WTC11 (cell line): Measurements from ENCODE around the gene XPO6. TPM values are rescaled to one million over a fixed set of nuclear protein-coding genes. Genes with fewer than 3 reads are reported as not detected.

ENCODE experiments used
- ATAC-seq: fragments of 200-7000 bp; cut with Tn5 transposase; 2 replicates; pipeline ENCODE4 v1.10.0; 2021; ENCODE audit warnings: mild to moderate bottlenecking, moderate library complexity
- CTCF ChIA-PET: fragments of 300-600 bp; sonication (Branson Sonifier 250); formaldehyde crosslinking; loops from one replicate; lab custom pipeline; 2021; ENCODE audit warnings: antibody characterized with exemption; lab: Charles Lee
- POLR2A ChIA-PET: fragments of 350-600 bp; sonication (Branson Sonifier 250); formaldehyde crosslinking; loops from one replicate; lab custom pipeline; 2021; ENCODE audit warnings: antibody characterized with exemption; lab: Charles Lee
- DNase-seq: peaks from one replicate; pipeline ENCODE4 v3.0.0; 2021; ENCODE audit warnings: low spot score
- H3K27ac Mint-ChIP-seq: 2 replicates; pipeline ENCODE4 v1.8.0; 2021; ENCODE audit warnings: mixed read lengths
- H3K27me3 Mint-ChIP-seq: 2 replicates; pipeline ENCODE4 v1.8.0; 2021; ENCODE audit warnings: low read depth, mild to moderate bottlenecking, moderate library complexity, mixed read lengths
- H3K36me3 Mint-ChIP-seq: 2 replicates; pipeline ENCODE4 v1.8.0; 2021; ENCODE audit warnings: mixed read lengths
- H3K4me1 Mint-ChIP-seq: 2 replicates; pipeline ENCODE4 v1.8.0; 2022; ENCODE audit warnings: mixed read lengths
- H3K4me3 Mint-ChIP-seq: 2 replicates; pipeline ENCODE4 v1.8.0; 2021; ENCODE audit warnings: mild to moderate bottlenecking, moderate library complexity, mixed read lengths
- H3K9me3 Mint-ChIP-seq: 2 replicates; pipeline ENCODE4 v1.8.0; 2021; ENCODE audit warnings: mixed read lengths
- ATF1 ChIP-seq: sonication (generic); formaldehyde crosslinking; IDR thresholded peaks from 2 replicates; pipeline ENCODE4 v1.8.1; 2023; ENCODE audit warnings: mild to moderate bottlenecking, moderate library complexity, missing genetic modification reagents
- EMX1 ChIP-seq: fragments of 250-450 bp; sonication (Bioruptor Pico); IDR thresholded peaks from 2 replicates; pipeline ENCODE4 v1.8.0; 2021; ENCODE audit warnings: mild to moderate bottlenecking
- FOXJ3 ChIP-seq: sonication (generic); formaldehyde crosslinking; IDR thresholded peaks from 2 replicates; pipeline ENCODE4 v1.9.0; 2021; ENCODE audit warnings: missing genetic modification reagents, mild to moderate bottlenecking, borderline replicate concordance
- GTF2I ChIP-seq: fragments of 250-450 bp; sonication (Bioruptor Pico); conservative IDR thresholded peaks from 2 replicates; pipeline ENCODE4 v1.4.0; 2021; ENCODE audit warnings: mild to moderate bottlenecking
- IRF1 ChIP-seq: sonication (generic); formaldehyde crosslinking; IDR thresholded peaks from 2 replicates; pipeline ENCODE4 v1.8.0; 2023; ENCODE audit warnings: missing genetic modification reagents
- JUN ChIP-seq: sonication (generic); formaldehyde crosslinking; IDR thresholded peaks from 2 replicates; pipeline ENCODE4 v1.8.0; 2023; ENCODE audit warnings: mild to moderate bottlenecking, missing genetic modification reagents
- MXD4 ChIP-seq: fragments of 250-450 bp; sonication (Bioruptor Pico); IDR thresholded peaks from 2 replicates; pipeline ENCODE4 v1.8.0; 2021; ENCODE audit warnings: mild to moderate bottlenecking, moderate library complexity, borderline replicate concordance
- MYBL2 ChIP-seq: sonication (generic); formaldehyde crosslinking; IDR thresholded peaks from 2 replicates; pipeline ENCODE4 v1.8.1; 2023; ENCODE audit warnings: mild to moderate bottlenecking, moderate library complexity, missing genetic modification reagents
- NFATC4 ChIP-seq: fragments of 250-450 bp; sonication (Bioruptor Pico); IDR thresholded peaks from 2 replicates; pipeline ENCODE4 v1.9.0; 2021; ENCODE audit warnings: mild to moderate bottlenecking
- NR2C2 ChIP-seq: sonication (generic); formaldehyde crosslinking; IDR thresholded peaks from 2 replicates; pipeline ENCODE4 v1.8.0; 2022; ENCODE audit warnings: mild to moderate bottlenecking, missing genetic modification reagents
- NR3C1 ChIP-seq: sonication (generic); formaldehyde crosslinking; conservative IDR thresholded peaks from 2 replicates; pipeline ENCODE4 v1.8.1; 2023; ENCODE audit warnings: low read depth, mild to moderate bottlenecking, missing genetic modification reagents
- OVOL2 ChIP-seq: fragments of 250-450 bp; sonication (Bioruptor Pico); IDR thresholded peaks from 2 replicates; pipeline ENCODE4 v1.9.0; 2021; ENCODE audit warnings: mild to moderate bottlenecking, borderline replicate concordance
- SMAD3 ChIP-seq: sonication (generic); formaldehyde crosslinking; IDR thresholded peaks from 2 replicates; pipeline ENCODE4 v1.8.0; 2022; ENCODE audit warnings: missing genetic modification reagents, mild to moderate bottlenecking, borderline replicate concordance
- SOX15 ChIP-seq: fragments of 250-450 bp; sonication (Bioruptor Pico); IDR thresholded peaks from 2 replicates; pipeline ENCODE4 v1.9.0; 2021; ENCODE audit warnings: mild to moderate bottlenecking
- SP1 ChIP-seq: sonication (generic); formaldehyde crosslinking; conservative IDR thresholded peaks from 2 replicates; pipeline ENCODE4 v1.8.1; 2022; ENCODE audit warnings: missing genetic modification reagents
- TCF7 ChIP-seq: sonication (generic); formaldehyde crosslinking; IDR thresholded peaks from 2 replicates; pipeline ENCODE4 v1.8.0; 2022; ENCODE audit warnings: mild to moderate bottlenecking, low read depth, missing genetic modification reagents, moderate library complexity
- TEAD1 ChIP-seq: sonication (generic); formaldehyde crosslinking; IDR thresholded peaks from 2 replicates; pipeline ENCODE4 v1.8.0; 2022; ENCODE audit warnings: mild to moderate bottlenecking, missing genetic modification reagents
- ZBTB21 ChIP-seq: sonication (generic); formaldehyde crosslinking; IDR thresholded peaks from 2 replicates; pipeline ENCODE4 v1.8.1; 2023; ENCODE audit warnings: mild to moderate bottlenecking, missing genetic modification reagents, borderline replicate concordance
- ZNF219 ChIP-seq: sonication (generic); formaldehyde crosslinking; IDR thresholded peaks from 2 replicates; pipeline ENCODE4 v1.8.0; 2023; ENCODE audit warnings: missing genetic modification reagents, mild to moderate bottlenecking, borderline replicate concordance
- ZNF416 ChIP-seq: fragments of 250-450 bp; sonication (Bioruptor Pico); IDR thresholded peaks from 2 replicates; pipeline ENCODE4 v1.9.0; 2021; ENCODE audit warnings: mild to moderate bottlenecking, inconsistent platforms
- total RNA-seq: library from RNA; stranded (reverse); gene quantifications from 3 replicates; pipeline ENCODE4 v1.2.3, GENCODE V29; 2021
- TF ChIP-seq, protein P1 (sequence below): fragments of 200-600 bp; IDR thresholded peaks from 2 replicates; pipeline ENCODE4 v1.8.0; 2022; ENCODE audit warnings: antibody characterized with exemption
- TF ChIP-seq, protein P2 (sequence below): sonication (generic); formaldehyde crosslinking; IDR thresholded peaks from 2 replicates; pipeline ENCODE4 v1.8.0; 2023; ENCODE audit warnings: mild to moderate bottlenecking, missing genetic modification reagents
- TF ChIP-seq, protein P3 (sequence below): sonication (generic); formaldehyde crosslinking; IDR thresholded peaks from 2 replicates; pipeline ENCODE4 v1.8.1; 2023; ENCODE audit warnings: mild to moderate bottlenecking, missing genetic modification reagents
- TF ChIP-seq, protein P4 (sequence below): fragments of 250-450 bp; sonication (Bioruptor Pico); conservative IDR thresholded peaks from 2 replicates; pipeline ENCODE4 v1.9.0; 2021; ENCODE audit warnings: mild to moderate bottlenecking
- TF ChIP-seq, protein P5 (sequence below): sonication (generic); formaldehyde crosslinking; IDR thresholded peaks from 2 replicates; pipeline ENCODE4 v1.8.1; 2022; ENCODE audit warnings: low read depth, missing genetic modification reagents, borderline replicate concordance

XPO6 gene
- total RNA-seq, 1 experiment from 2014 or later: 160 TPM

DNA sequence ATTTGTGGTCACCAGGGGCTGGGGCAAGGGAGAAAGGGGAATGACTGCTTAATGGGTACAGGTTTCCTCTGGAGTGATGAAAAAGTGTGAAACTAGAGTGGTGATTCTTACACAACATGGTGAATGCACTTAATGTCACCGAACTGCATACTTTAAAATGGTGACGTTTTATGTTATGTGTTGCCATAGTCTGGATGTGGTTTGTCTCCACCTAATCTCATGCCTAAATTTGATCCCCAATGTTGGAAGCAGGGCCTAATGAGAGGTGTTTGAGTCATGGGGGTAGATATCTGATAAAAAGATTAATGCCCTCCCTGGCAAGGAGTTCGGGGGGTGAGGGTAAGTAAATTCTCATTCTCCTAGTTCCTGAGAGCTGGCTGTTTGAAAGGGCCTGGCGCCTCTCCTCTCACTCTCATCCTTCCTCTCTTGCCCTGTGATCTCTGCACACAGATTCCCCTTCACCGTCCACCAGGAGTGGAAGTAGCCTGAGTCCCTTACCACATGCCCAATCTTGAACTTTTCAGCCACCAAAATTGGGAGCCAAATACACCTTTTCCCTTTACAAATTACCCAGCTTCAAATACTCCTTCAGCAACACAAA, 15.3 kb downstream of the XPO6 start (continued):
- no peak for TF ChIP-seq TEAD1 (CRISPR knock-in tag)
- TF ChIP-seq NR2C2: no peak
- no peak for TF ChIP-seq EMX1
- TF ChIP-seq, protein P1, sequence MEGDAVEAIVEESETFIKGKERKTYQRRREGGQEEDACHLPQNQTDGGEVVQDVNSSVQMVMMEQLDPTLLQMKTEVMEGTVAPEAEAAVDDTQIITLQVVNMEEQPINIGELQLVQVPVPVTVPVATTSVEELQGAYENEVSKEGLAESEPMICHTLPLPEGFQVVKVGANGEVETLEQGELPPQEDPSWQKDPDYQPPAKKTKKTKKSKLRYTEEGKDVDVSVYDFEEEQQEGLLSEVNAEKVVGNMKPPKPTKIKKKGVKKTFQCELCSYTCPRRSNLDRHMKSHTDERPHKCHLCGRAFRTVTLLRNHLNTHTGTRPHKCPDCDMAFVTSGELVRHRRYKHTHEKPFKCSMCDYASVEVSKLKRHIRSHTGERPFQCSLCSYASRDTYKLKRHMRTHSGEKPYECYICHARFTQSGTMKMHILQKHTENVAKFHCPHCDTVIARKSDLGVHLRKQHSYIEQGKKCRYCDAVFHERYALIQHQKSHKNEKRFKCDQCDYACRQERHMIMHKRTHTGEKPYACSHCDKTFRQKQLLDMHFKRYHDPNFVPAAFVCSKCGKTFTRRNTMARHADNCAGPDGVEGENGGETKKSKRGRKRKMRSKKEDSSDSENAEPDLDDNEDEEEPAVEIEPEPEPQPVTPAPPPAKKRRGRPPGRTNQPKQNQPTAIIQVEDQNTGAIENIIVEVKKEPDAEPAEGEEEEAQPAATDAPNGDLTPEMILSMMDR: no peak
- TF ChIP-seq NFATC4: no peak
- TF ChIP-seq SMAD3 (CRISPR knock-in tag): no peak
- TF ChIP-seq IRF1 (CRISPR knock-in tag): no peak
- TF ChIP-seq ATF1 (CRISPR knock-in tag): no peak
- TF ChIP-seq, all 79 proteins: peak for 0

- ATAC-seq: no peak
- POLR2A ChIA-PET: no interaction called here
- no peak for TF ChIP-seq MXD4 (CRISPR knock-in tag)
- no peak for TF ChIP-seq ZNF416 (CRISPR knock-in tag)
- TF ChIP-seq, protein P2, sequence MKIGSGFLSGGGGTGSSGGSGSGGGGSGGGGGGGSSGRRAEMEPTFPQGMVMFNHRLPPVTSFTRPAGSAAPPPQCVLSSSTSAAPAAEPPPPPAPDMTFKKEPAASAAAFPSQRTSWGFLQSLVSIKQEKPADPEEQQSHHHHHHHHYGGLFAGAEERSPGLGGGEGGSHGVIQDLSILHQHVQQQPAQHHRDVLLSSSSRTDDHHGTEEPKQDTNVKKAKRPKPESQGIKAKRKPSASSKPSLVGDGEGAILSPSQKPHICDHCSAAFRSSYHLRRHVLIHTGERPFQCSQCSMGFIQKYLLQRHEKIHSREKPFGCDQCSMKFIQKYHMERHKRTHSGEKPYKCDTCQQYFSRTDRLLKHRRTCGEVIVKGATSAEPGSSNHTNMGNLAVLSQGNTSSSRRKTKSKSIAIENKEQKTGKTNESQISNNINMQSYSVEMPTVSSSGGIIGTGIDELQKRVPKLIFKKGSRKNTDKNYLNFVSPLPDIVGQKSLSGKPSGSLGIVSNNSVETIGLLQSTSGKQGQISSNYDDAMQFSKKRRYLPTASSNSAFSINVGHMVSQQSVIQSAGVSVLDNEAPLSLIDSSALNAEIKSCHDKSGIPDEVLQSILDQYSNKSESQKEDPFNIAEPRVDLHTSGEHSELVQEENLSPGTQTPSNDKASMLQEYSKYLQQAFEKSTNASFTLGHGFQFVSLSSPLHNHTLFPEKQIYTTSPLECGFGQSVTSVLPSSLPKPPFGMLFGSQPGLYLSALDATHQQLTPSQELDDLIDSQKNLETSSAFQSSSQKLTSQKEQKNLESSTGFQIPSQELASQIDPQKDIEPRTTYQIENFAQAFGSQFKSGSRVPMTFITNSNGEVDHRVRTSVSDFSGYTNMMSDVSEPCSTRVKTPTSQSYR (CRISPR knock-in tag): no peak
- no peak for TF ChIP-seq NR2C2
- TF ChIP-seq, protein P3, sequence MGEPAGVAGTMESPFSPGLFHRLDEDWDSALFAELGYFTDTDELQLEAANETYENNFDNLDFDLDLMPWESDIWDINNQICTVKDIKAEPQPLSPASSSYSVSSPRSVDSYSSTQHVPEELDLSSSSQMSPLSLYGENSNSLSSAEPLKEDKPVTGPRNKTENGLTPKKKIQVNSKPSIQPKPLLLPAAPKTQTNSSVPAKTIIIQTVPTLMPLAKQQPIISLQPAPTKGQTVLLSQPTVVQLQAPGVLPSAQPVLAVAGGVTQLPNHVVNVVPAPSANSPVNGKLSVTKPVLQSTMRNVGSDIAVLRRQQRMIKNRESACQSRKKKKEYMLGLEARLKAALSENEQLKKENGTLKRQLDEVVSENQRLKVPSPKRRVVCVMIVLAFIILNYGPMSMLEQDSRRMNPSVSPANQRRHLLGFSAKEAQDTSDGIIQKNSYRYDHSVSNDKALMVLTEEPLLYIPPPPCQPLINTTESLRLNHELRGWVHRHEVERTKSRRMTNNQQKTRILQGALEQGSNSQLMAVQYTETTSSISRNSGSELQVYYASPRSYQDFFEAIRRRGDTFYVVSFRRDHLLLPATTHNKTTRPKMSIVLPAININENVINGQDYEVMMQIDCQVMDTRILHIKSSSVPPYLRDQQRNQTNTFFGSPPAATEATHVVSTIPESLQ (CRISPR knock-in tag): no peak
- TF ChIP-seq GTF2I (CRISPR knock-in tag): no peak
- TF ChIP-seq ZBTB21 (CRISPR knock-in tag): no peak
- no peak for TF ChIP-seq MYBL2 (CRISPR knock-in tag)
- no peak for TF ChIP-seq OVOL2 (CRISPR knock-in tag)
- no peak for TF ChIP-seq JUN (CRISPR knock-in tag)
- no peak for TF ChIP-seq TCF7
- TF ChIP-seq, protein P4, sequence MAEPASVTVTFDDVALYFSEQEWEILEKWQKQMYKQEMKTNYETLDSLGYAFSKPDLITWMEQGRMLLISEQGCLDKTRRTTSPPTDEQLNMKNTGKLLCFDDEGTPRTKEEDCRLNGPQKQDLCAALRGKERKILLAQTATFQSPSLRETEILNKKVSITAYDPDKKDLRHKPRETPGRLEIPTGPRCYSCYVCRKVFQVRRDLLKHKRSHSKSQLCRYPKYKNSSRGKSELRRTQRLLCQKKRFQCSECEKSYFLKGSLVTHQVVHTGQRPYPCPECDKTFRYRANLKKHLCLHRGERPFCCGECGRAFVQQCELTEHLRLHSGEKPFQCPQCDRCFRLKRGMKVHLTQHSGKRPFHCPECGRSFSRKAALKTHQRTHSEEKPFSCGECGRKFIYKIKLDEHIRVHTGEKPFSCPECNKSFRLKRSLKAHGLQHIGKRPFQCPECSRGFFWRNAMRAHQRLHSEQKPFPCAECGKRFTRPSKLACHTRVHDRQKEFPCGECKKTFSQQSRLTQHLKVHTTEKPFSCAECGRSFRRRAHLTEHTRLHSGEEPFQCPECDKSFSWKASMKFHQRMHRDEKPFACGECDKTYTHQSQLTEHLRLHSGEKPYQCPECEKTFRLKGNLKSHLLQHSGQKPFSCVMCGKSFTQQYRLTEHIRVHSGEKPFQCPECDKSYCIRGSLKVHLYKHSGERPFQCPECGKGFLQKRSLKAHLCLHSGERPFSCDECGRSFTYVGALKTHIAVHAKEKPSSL (CRISPR knock-in tag): no peak
- no peak for TF ChIP-seq SOX15 (CRISPR knock-in tag)
- TF ChIP-seq NR3C1 (CRISPR knock-in tag): no peak
- TF ChIP-seq ZNF219 (CRISPR knock-in tag): no peak
- no peak for TF ChIP-seq IRF1 (CRISPR knock-in tag)
- no peak for TF ChIP-seq FOXJ3 (CRISPR knock-in tag)
- TF ChIP-seq, protein P5, sequence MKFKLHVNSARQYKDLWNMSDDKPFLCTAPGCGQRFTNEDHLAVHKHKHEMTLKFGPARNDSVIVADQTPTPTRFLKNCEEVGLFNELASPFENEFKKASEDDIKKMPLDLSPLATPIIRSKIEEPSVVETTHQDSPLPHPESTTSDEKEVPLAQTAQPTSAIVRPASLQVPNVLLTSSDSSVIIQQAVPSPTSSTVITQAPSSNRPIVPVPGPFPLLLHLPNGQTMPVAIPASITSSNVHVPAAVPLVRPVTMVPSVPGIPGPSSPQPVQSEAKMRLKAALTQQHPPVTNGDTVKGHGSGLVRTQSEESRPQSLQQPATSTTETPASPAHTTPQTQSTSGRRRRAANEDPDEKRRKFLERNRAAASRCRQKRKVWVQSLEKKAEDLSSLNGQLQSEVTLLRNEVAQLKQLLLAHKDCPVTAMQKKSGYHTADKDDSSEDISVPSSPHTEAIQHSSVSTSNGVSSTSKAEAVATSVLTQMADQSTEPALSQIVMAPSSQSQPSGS (CRISPR knock-in tag): no peak
- TF ChIP-seq SP1 (CRISPR knock-in tag): no peak
- no peak for DNase-seq
- Mint-ChIP-seq H3K36me3 (peaks cover 22% of the 10 kb centered on the region), H3K4me3 (no peak overlapping the region), H3K27me3 (no peaks in the 10 kb centered on the region; the same call in 1 of the 2 replicates), H3K27ac (peak overlapping the region; percentile 37; the same call in 1 of the 2 replicates), H3K9me3 (no peaks in the 10 kb centered on the region), H3K4me1 (peaks cover 38% of the 10 kb centered on the region)
- CTCF ChIA-PET: no interaction called here
These were observed 15.9 kb downstream of the XPO6 start for GRCh38 chr16:28195859-28196258.
